Placental epithelial cell (primary cell): Measurements from ENCODE around the gene HNF1A. TPM values are rescaled to one million over a fixed set of nuclear protein-coding genes. Genes with fewer than 3 reads are reported as not detected.

ENCODE experiments used
- total RNA-seq: library from RNA; depleted of rRNA; stranded (reverse); fragments of >200 nt; gene quantifications from 2 replicates; pipeline ENCODE4 v1.2.3, GENCODE V29; 2012

HNF1A gene, protein sequence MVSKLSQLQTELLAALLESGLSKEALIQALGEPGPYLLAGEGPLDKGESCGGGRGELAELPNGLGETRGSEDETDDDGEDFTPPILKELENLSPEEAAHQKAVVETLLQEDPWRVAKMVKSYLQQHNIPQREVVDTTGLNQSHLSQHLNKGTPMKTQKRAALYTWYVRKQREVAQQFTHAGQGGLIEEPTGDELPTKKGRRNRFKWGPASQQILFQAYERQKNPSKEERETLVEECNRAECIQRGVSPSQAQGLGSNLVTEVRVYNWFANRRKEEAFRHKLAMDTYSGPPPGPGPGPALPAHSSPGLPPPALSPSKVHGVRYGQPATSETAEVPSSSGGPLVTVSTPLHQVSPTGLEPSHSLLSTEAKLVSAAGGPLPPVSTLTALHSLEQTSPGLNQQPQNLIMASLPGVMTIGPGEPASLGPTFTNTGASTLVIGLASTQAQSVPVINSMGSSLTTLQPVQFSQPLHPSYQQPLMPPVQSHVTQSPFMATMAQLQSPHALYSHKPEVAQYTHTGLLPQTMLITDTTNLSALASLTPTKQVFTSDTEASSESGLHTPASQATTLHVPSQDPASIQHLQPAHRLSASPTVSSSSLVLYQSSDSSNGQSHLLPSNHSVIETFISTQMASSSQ
- total RNA-seq, result not detected in 2 replicates

GRCh38 chr12:120978296-120979219 lies at the start of gene HNF1A:
Gene HNF1A, plus strand, starts transcription at chr12:120978543. Its CDS starts 226 bp downstream, at chr12:120978769.

GRCh38 chr12:121015825-121016766 lies 37.8 kb downstream of the HNF1A start, which contains the start of gene C12orf43:
Gene C12orf43, minus strand, starts transcription at chr12:121016487. Its CDS starts 13 bp downstream, at chr12:121016474.

GRCh38 chr12:121038861-121039668 lies 60.7 kb downstream of the HNF1A start, which contains the start of gene OASL:
Gene OASL, minus strand, starts transcription at chr12:121039246. Its CDS starts 275 bp downstream, at chr12:121038971.

Other genes with a start within 250 kb of the HNF1A start
- 7.1 and 11.7 TPM in 2 replicates for gene SPPL3, start 74.2 kb upstream of the HNF1A start, total RNA-seq
- 8.5 and 9.8 TPM in 2 replicates for gene C12orf43, start 37.9 kb downstream of the HNF1A start, total RNA-seq
- not detected in 2 replicates for gene OASL, start 60.7 kb downstream of the HNF1A start, total RNA-seq
- under 0.01 TPM in 1 of 2 replicates, not detected in the other for gene P2RX7, start 154.3 kb downstream of the HNF1A start, total RNA-seq
- gene P2RX4, start 231.6 kb downstream of the HNF1A start, total RNA-seq, result 9.4 and 15.8 TPM in 2 replicates